Heart left ventricle (tissue), 13 donors: Measurements from ENCODE around the gene HDAC4.

Experiments
- POLR2A ChIP-seq, 2 donors: fragments of 450-650 bp; IDR thresholded peaks; one replicate each; pipeline ENCODE4 v1.6.1; 2017; ENCODE audit warnings: antibody characterized with exemption in 2 of 2, mild to moderate bottlenecking in 2 of 2, moderate library complexity in 2 of 2
- TF ChIP-seq, protein P1 (sequence below), 12 donors: fragments of 200-600 bp; sonication (generic) in 4 of 12; IDR thresholded peaks; one replicate each; pipeline versions ENCODE4 v1.5.0 to v1.8.0; 2018 to 2022; ENCODE audit warnings: antibody characterized with exemption in 12 of 12, mild to moderate bottlenecking in 5 of 12
- donor health status: ischemic (EF 13 %, LVEDD 7.1; RV severe dilation, severe dysfunction).
- donor health status: DM: no; HTN: yes; CAD: no.
- donor health status: DM: no; HTN: no; CAD: no.
- donor health status: ischemic (EF 25% LVEDD 6.9; RV normal size, moderate dysfunction).
- donor health status: ischemic (EF 25% LVEDD 5.7; RV mildly dilated, moderate dysfunction).
- donor health status: ischemic (EF 35%, LVEDD 5.7; RV mildly dilated, moderate dysfunction).
- donor health status: nonischemic (EF 11% LVEDD 7.7; RV severe dilation, severe dysfunction).
- donor health status: DM: yes; HTN: yes; CAD: no.
- donor health status: PGD.
- donor health status: ischemic (EF 29% LVEDD 5.4; RV normal size, mild dysfunction).
- donor health status: nonischemic (EF 23%, LVEDD 6.1; RV moderate dilation, normal function).

DNA sequence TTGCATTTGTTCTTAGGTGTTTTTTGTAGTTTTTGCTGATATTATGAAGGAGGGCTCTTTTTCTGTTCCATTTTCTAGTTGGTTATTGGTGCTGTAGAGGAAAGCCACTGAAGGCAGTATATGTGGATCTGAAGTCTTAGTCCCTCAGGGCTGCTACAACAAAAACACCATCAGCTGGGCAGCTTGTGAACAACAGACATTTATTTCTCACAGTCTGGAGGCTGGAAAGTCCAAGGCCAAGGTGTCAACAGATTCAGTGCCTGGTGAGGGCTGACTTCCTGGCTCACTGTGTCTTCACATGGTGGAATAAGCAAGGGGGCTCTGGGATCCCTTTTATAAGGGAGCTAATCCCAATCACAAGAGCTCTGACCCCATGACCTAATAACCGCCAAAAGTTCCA lies 31.4 kb upstream of the HDAC4 start:
- TF ChIP-seq, protein P1, sequence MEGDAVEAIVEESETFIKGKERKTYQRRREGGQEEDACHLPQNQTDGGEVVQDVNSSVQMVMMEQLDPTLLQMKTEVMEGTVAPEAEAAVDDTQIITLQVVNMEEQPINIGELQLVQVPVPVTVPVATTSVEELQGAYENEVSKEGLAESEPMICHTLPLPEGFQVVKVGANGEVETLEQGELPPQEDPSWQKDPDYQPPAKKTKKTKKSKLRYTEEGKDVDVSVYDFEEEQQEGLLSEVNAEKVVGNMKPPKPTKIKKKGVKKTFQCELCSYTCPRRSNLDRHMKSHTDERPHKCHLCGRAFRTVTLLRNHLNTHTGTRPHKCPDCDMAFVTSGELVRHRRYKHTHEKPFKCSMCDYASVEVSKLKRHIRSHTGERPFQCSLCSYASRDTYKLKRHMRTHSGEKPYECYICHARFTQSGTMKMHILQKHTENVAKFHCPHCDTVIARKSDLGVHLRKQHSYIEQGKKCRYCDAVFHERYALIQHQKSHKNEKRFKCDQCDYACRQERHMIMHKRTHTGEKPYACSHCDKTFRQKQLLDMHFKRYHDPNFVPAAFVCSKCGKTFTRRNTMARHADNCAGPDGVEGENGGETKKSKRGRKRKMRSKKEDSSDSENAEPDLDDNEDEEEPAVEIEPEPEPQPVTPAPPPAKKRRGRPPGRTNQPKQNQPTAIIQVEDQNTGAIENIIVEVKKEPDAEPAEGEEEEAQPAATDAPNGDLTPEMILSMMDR (IDR thresholded peaks at IDR 0.05), result no peak
- TF ChIP-seq POLR2A (IDR thresholded peaks at IDR 0.05), result no peak
